Liver (tissue), 10 donors: ENCODE data around the gene SCARF1. TPM values are rescaled to one million over a fixed set of nuclear protein-coding genes. Genes with fewer than 3 reads are reported as not detected.

Experiments
- DNase-seq: peaks from one replicate; pipeline ENCODE4 v3.0.0-alpha.2; 2017; ENCODE audit warnings: low spot score
- H3K27ac ChIP-seq, 2 donors: one replicate each; pipeline ENCODE4 v1.7.0; 2013; ENCODE audit warnings: inconsistent platforms in 2 of 2, low read length in 2 of 2, control low read depth in 1 of 2, low read depth in 1 of 2, mild to moderate bottlenecking in 1 of 2
- H3K27me3 ChIP-seq, 4 donors: one replicate each; pipeline versions ENCODE4 v1.6.1 to v1.7.0; 2013; ENCODE audit warnings: low read length in 3 of 4, inconsistent platforms in 1 of 4, mild to moderate bottlenecking in 1 of 4, moderate library complexity in 1 of 4; ENCODE audit not compliant: control insufficient read depth in 4 of 4, insufficient read depth in 4 of 4
- H3K36me3 ChIP-seq, 4 donors: one replicate each; pipeline versions ENCODE4 v1.6.1 to v1.7.0; 2013; ENCODE audit warnings: low read length in 3 of 4, mild to moderate bottlenecking in 3 of 4, low read depth in 1 of 4, moderate library complexity in 1 of 4; ENCODE audit not compliant: control insufficient read depth in 4 of 4, insufficient read depth in 3 of 4
- H3K4me1 ChIP-seq, 4 donors: one replicate each; pipeline versions ENCODE4 v1.6.1 to v1.7.0; 2013; ENCODE audit warnings: low read length in 3 of 4, mild to moderate bottlenecking in 3 of 4, moderate library complexity in 1 of 4; ENCODE audit not compliant: control insufficient read depth in 4 of 4, insufficient read depth in 4 of 4
- H3K4me3 ChIP-seq, 3 donors: one replicate each; pipeline versions ENCODE4 v1.6.1 to v1.7.0; 2013; ENCODE audit warnings: low read length in 3 of 3, control low read depth in 1 of 3, low read depth in 1 of 3, mild to moderate bottlenecking in 1 of 3
- H3K9ac ChIP-seq, 2 donors: one replicate each; pipeline ENCODE4 v1.7.0; 2013; ENCODE audit warnings: low read length in 2 of 2, mild to moderate bottlenecking in 2 of 2, moderate library complexity in 2 of 2, control low read depth in 1 of 2, low read depth in 1 of 2
- H3K9me3 ChIP-seq, 4 donors: one replicate each; pipeline versions ENCODE4 v1.6.1 to v1.7.0; 2013; ENCODE audit warnings: low read length in 3 of 4; ENCODE audit not compliant: control insufficient read depth in 4 of 4
- ATF3 ChIP-seq: IDR thresholded peaks from 2 replicates; pipeline ENCODE4 v1.6.1; 2016; ENCODE audit warnings: antibody characterized with exemption
- CTCF ChIP-seq: fragments of 150-350 bp; IDR thresholded peaks from 2 replicates; pipeline ENCODE4 v1.5.1; 2017; ENCODE audit warnings: improper control_type of control experiment, low read depth, low read length; ENCODE audit not compliant: missing input control
- EGR1 ChIP-seq, 2 donors: IDR thresholded peaks; 2 replicates each; pipeline ENCODE4 v1.6.1; 2016 to 2018; ENCODE audit warnings: antibody characterized with exemption in 2 of 2, low read depth in 2 of 2
- FOXA2 ChIP-seq: IDR thresholded peaks from 2 replicates; pipeline ENCODE4 v1.6.1; 2016; ENCODE audit warnings: antibody characterized with exemption
- GABPA ChIP-seq, 2 donors: IDR thresholded peaks in 1 of 2; conservative IDR thresholded peaks in 1 of 2; 2 replicates each; pipeline ENCODE4 v1.6.1; 2016; ENCODE audit warnings: antibody characterized with exemption in 2 of 2, mild to moderate bottlenecking in 1 of 2, moderate library complexity in 1 of 2
- HNF4A ChIP-seq, 2 donors: conservative IDR thresholded peaks; 2 replicates each; pipeline ENCODE4 v1.6.1; 2016; ENCODE audit warnings: antibody characterized with exemption in 2 of 2, mild to moderate bottlenecking in 2 of 2
- HNF4G ChIP-seq: IDR thresholded peaks from 2 replicates; pipeline ENCODE4 v1.6.1; 2016; ENCODE audit warnings: antibody characterized with exemption
- NR2F2 ChIP-seq: IDR thresholded peaks from 2 replicates; pipeline ENCODE4 v1.6.1; 2016; ENCODE audit warnings: antibody characterized with exemption
- RAD21 ChIP-seq, 2 donors: IDR thresholded peaks; 2 replicates each; pipeline ENCODE4 v1.6.1; 2016; ENCODE audit warnings: antibody characterized with exemption in 2 of 2, mild to moderate bottlenecking in 2 of 2
- REST ChIP-seq: IDR thresholded peaks from 2 replicates; pipeline ENCODE4 v1.6.1; 2016; ENCODE audit warnings: antibody characterized with exemption, mild to moderate bottlenecking
- RXRA ChIP-seq, 2 donors: IDR thresholded peaks; 2 replicates each; pipeline ENCODE4 v1.6.1; 2017 to 2018; ENCODE audit warnings: antibody characterized with exemption in 2 of 2, mild to moderate bottlenecking in 1 of 2
- ZBTB33 ChIP-seq: IDR thresholded peaks from 2 replicates; pipeline ENCODE4 v1.6.1; 2016; ENCODE audit warnings: antibody characterized with exemption
- WGBS: extraction: QIAGEN DNeasy Blood & Tissue Kit; methylation state at CpG from one replicate; pipeline ENCODE4 v1.1.7; 2013; 5-methylcytosine and 5-hydroxymethylcytosine counted together
- polyA plus RNA-seq, 2 donors: library from polyadenylated mRNA; stranded (reverse) in 1 of 2; unstranded in 1 of 2; fragments of 200-250 nt in 1 of 2; fragments of >200 nt in 1 of 2; fragmentation: Nextera tagmentation in 1 of 2; extraction: Ambion mirVana in 1 of 2; gene quantifications; one replicate each; pipeline versions ENCODE4 v1.2.1 to v1.2.3, GENCODE V29; 2013 to 2015
- small RNA-seq: library from RNA; depleted of rRNA; stranded (forward); fragments of <200 nt; gene quantifications from one replicate; pipeline ENCODE3, GENCODE V24; 2014
- total RNA-seq, 2 donors: library from RNA; depleted of rRNA; stranded (reverse); fragments of >200 nt; gene quantifications; one replicate each; pipeline ENCODE4 v1.2.3, GENCODE V29; 2014
- donor health status: healthy.
- donor health status: healthy.
- donor health status: healthy.
- donor health status: healthy.
- donor health status: healthy.

SCARF1 gene
- total and polyA plus RNA-seq, 4 donors, result 1.3 to 11.9 (median 8.4) TPM

- Histone ChIP-seq H3K4me1 (peaks cover 0 to 4% (median 2%) of the 10 kb centered on the region in 4 donors), H3K9ac (no peak overlapping the region), H3K27ac (no peak overlapping the region), H3K27me3 (no peaks in the 10 kb centered on the region), H3K4me3 (no peak overlapping the region), H3K36me3 (no peaks in the 10 kb centered on the region), H3K9me3 (no peaks in the 10 kb centered on the region)
- 95% methylated on average over 14 of the region's 14 CpGs for WGBS
- DNase-seq, result no peak
- TF ChIP-seq NR2F2, result no peak
- no peak for TF ChIP-seq HNF4A (conservative IDR thresholded peaks at IDR 0.05)
- no peak for TF ChIP-seq RXRA (IDR thresholded peaks at IDR 0.05)
- TF ChIP-seq FOXA2, result no peak
- TF ChIP-seq HNF4G, result no peak
- no peak for TF ChIP-seq ZBTB33
- TF ChIP-seq GABPA (IDR thresholded peaks at IDR 0.05 in 1 of 2, conservative IDR thresholded peaks at IDR 0.05 in 1 of 2), result no peak
- no peak for TF ChIP-seq RAD21 (IDR thresholded peaks at IDR 0.05)
- no peak for TF ChIP-seq EGR1 (IDR thresholded peaks at IDR 0.05; ENCODE audit: low read depth in 2 of 2)
- TF ChIP-seq CTCF, result no peak
- no peak for TF ChIP-seq ATF3
- no peak for TF ChIP-seq REST
These were observed 61.4 kb downstream of the SCARF1 start for GRCh38 chr17:1584167-1584566.

Small RNA genes within 50 kb of the gene (small RNA-seq; reads per million reads assigned to genes)
- not detected for gene RN7SL105P

Other genes starting within 250 kb of the SCARF1 start
- gene YWHAE, start 245.5 kb downstream of the SCARF1 start, total RNA-seq, result 100 to 1,000 TPM; 173 to 288 TPM
- 100 to 1,000 TPM; 177 to 226 TPM for gene YWHAE, start 245.5 kb downstream of the SCARF1 start, polyA plus RNA-seq
- 10 to 100 TPM; 35.9 to 69.9 TPM for gene CRK, start 189.5 kb downstream of the SCARF1 start, total RNA-seq
- 10 to 100 TPM; 29.5 to 33.7 TPM for gene CRK, start 189.5 kb downstream of the SCARF1 start, polyA plus RNA-seq
- gene MYO1C, start 153.0 kb downstream of the SCARF1 start, total RNA-seq, result 10 to 100 TPM; 20.3 to 61.7 TPM
- 10 to 100 TPM; 22.9 to 33.6 TPM for gene MYO1C, start 153.0 kb downstream of the SCARF1 start, polyA plus RNA-seq
- 10 to 100 TPM; 19.2 to 47.1 TPM for gene INPP5K, start 129.1 kb downstream of the SCARF1 start, total RNA-seq
- gene INPP5K, start 129.1 kb downstream of the SCARF1 start, polyA plus RNA-seq, result 10 to 100 TPM in 1 of 2 donors, 1 to 10 TPM in 1; 9.9 to 12.5 TPM
- 10 to 100 TPM; 14.2 to 14.7 TPM for gene PITPNA, start 82.9 kb downstream of the SCARF1 start, total RNA-seq
- 10 to 100 TPM in 1 of 2 donors, 1 to 10 TPM in 1; 7.4 to 21.3 TPM for gene PITPNA, start 82.9 kb downstream of the SCARF1 start, polyA plus RNA-seq
- gene SLC43A2, start 16.9 kb downstream of the SCARF1 start, total RNA-seq, result 1 to 10 TPM; 4.8 to 7.9 TPM
- gene SLC43A2, start 16.9 kb downstream of the SCARF1 start, polyA plus RNA-seq, result 1 to 10 TPM in 1 of 2 donors, under 1 TPM in 1; 0.63 to 4.7 TPM
- gene RILP, start 4.1 kb upstream of the SCARF1 start, total RNA-seq, result 10 to 100 TPM; 26.5 to 47.4 TPM
- 10 to 100 TPM in 1 of 2 donors, 1 to 10 TPM in 1; 7.9 to 18.5 TPM for gene RILP, start 4.1 kb upstream of the SCARF1 start, polyA plus RNA-seq
- gene PRPF8, start 39.1 kb upstream of the SCARF1 start, total RNA-seq, result 100 to 1,000 TPM; 103 to 110 TPM
- 10 to 100 TPM; 50.2 to 61.1 TPM for gene PRPF8, start 39.1 kb upstream of the SCARF1 start, polyA plus RNA-seq
- 1 to 10 TPM; 1.2 to 7.3 TPM for gene TLCD2, start 64.6 kb upstream of the SCARF1 start, total RNA-seq
- gene TLCD2, start 64.6 kb upstream of the SCARF1 start, polyA plus RNA-seq, result 1 to 10 TPM; 2.6 to 4.3 TPM
- 10 to 100 TPM; 39.2 to 41.8 TPM for gene WDR81, start 79.0 kb upstream of the SCARF1 start, total RNA-seq
- gene WDR81, start 79.0 kb upstream of the SCARF1 start, polyA plus RNA-seq, result 10 to 100 TPM; 12.3 to 26.8 TPM
- 100 to 1,000 TPM; 582 to 768 TPM for gene SERPINF2, start 97.1 kb upstream of the SCARF1 start, total RNA-seq
- 1,000 to 10,000 TPM in 1 of 2 donors, 100 to 1,000 TPM in 1; 477 to 1,248 TPM for gene SERPINF2, start 97.1 kb upstream of the SCARF1 start, polyA plus RNA-seq
- 1,000 to 10,000 TPM in 1 of 2 donors, 100 to 1,000 TPM in 1; 319 to 1,105 TPM for gene SERPINF1, start 116.3 kb upstream of the SCARF1 start, total RNA-seq
- 100 to 1,000 TPM; 742 to 798 TPM for gene SERPINF1, start 116.3 kb upstream of the SCARF1 start, polyA plus RNA-seq
- gene SMYD4, start 184.2 kb upstream of the SCARF1 start, total RNA-seq, result 1 to 10 TPM; 6.0 to 9.5 TPM
- 1 to 10 TPM; 2.2 to 4.4 TPM for gene SMYD4, start 184.2 kb upstream of the SCARF1 start, polyA plus RNA-seq
- 10 to 100 TPM; 11.9 to 29.5 TPM for gene RPA1, start 184.3 kb upstream of the SCARF1 start, total RNA-seq
- gene RPA1, start 184.3 kb upstream of the SCARF1 start, polyA plus RNA-seq, result 10 to 100 TPM in 1 of 2 donors, 1 to 10 TPM in 1; 9.2 to 11.9 TPM